Subcutaneous adipose tissue (tissue), 4 donors: ENCODE results near the gene VEGFB. TPM values are rescaled to one million over a fixed set of nuclear protein-coding genes. Genes with fewer than 3 reads are reported as not detected.

Experiments used
- CTCF ChIP-seq: fragments of 450-650 bp; IDR thresholded peaks from one replicate; pipeline ENCODE4 v1.5.1; 2016; ENCODE audit warnings: low read depth, mild to moderate bottlenecking, control low read depth, antibody characterized with exemption, moderate library complexity
- total RNA-seq, 4 donors: library from RNA; depleted of rRNA; stranded (reverse); fragments of >200 nt; gene quantifications; one replicate each; pipeline ENCODE4 v1.1.0, GENCODE V29; 2016

The VEGFB gene
- total RNA-seq, 4 donors from 2014 or later: 122 to 332 (median 231) TPM

GRCh38 chr11:64275841-64276240 is 41.5 kb downstream of the VEGFB start:
- TF ChIP-seq CTCF: no peak

GRCh38 chr11:64276653-64277431 is 42.5 kb downstream of the VEGFB start:
- TF ChIP-seq CTCF: no peak

GRCh38 chr11:64278576-64279190 is 44.3 kb downstream of the VEGFB start:
- TF ChIP-seq CTCF: no peak

GRCh38 chr11:64281957-64282770 is 47.8 kb downstream of the VEGFB start:
- no peak for TF ChIP-seq CTCF

- TF ChIP-seq CTCF: no peak
Observed at GRCh38 chr11:64283092-64283491, 48.7 kb downstream of the VEGFB start.

GRCh38 chr11:64284048-64284961 is 49.9 kb downstream of the VEGFB start, which contains the start of gene BAD:
Gene BAD (minus strand): TSS chr11:64284665. CDS start chr11:64284368, 297 bp downstream.
- no peak for TF ChIP-seq CTCF
